Vagina (tissue), 2 donors: ENCODE results near the gene LRMDA. TPM values are rescaled to one million over a fixed set of nuclear protein-coding genes. Genes with fewer than 3 reads are reported as not detected.
A peak's percentile ranks its signal among the peaks of the same experiment; 100 is the strongest.

Experiments
- DNase-seq, 2 donors: peaks; one replicate each; pipeline ENCODE4 v3.0.0-alpha.2; 2017; ENCODE audit errors: extremely low spot score in 2 of 2
- H3K27ac ChIP-seq: fragments of 200-600 bp; sonication (generic); one replicate; pipeline ENCODE4 v1.5.1; 2019
- H3K27me3 ChIP-seq: fragments of 200-600 bp; sonication (generic); one replicate; pipeline ENCODE4 v1.5.1; 2019
- H3K36me3 ChIP-seq, 2 donors: fragments of 200-600 bp; sonication (generic); one replicate each; pipeline ENCODE4 v1.5.1; 2017 to 2019
- H3K4me1 ChIP-seq: fragments of 200-600 bp; sonication (generic); one replicate; pipeline ENCODE4 v1.5.1; 2019
- H3K4me3 ChIP-seq, 2 donors: fragments of 200-600 bp; sonication (generic); 1 replicate in 1 of 2; 2 replicates in 1 of 2; pipeline ENCODE4 v1.5.1; 2016 to 2019
- H3K9me3 ChIP-seq: fragments of 200-600 bp; sonication (generic); one replicate; pipeline ENCODE4 v1.5.1; 2019
- CTCF ChIP-seq, 3 experiments: fragments of 450-650 bp in 2 of 3; fragments of 200-600 bp in 1 of 3; sonication (generic) in 1 of 3; IDR thresholded peaks; one replicate each; pipeline ENCODE4 v1.5.1; 2017 to 2019; ENCODE audit warnings: antibody characterized with exemption in 3 of 3, mild to moderate bottlenecking in 2 of 3, moderate library complexity in 2 of 3
- POLR2A ChIP-seq, 2 donors: fragments of 450-650 bp; IDR thresholded peaks; one replicate each; pipeline ENCODE4 v1.6.1; 2017; ENCODE audit warnings: antibody characterized with exemption in 2 of 2, mild to moderate bottlenecking in 2 of 2, moderate library complexity in 2 of 2
- POLR2AphosphoS5 ChIP-seq, 2 donors: sonication (generic); formaldehyde crosslinking; IDR thresholded peaks; one replicate each; pipeline ENCODE4 v1.9.0; 2017; ENCODE audit warnings: antibody characterized with exemption in 2 of 2, mild to moderate bottlenecking in 2 of 2, low read depth in 1 of 2; ENCODE audit not compliant: insufficient read depth in 1 of 2
- intact Hi-C: fragments of 100-400 bp; cut with DNase I; formaldehyde crosslinking; loops from one replicate; pipeline ENCODE4 v1.15.1; 2023
- total RNA-seq: library from RNA; depleted of rRNA; stranded (reverse); fragments of >200 nt; gene quantifications from one replicate; pipeline ENCODE4 v1.2.3, GENCODE V29; 2016

Gene LRMDA
- total RNA-seq, 1 donor from 2014 or later, result 22.6 TPM

DNA sequence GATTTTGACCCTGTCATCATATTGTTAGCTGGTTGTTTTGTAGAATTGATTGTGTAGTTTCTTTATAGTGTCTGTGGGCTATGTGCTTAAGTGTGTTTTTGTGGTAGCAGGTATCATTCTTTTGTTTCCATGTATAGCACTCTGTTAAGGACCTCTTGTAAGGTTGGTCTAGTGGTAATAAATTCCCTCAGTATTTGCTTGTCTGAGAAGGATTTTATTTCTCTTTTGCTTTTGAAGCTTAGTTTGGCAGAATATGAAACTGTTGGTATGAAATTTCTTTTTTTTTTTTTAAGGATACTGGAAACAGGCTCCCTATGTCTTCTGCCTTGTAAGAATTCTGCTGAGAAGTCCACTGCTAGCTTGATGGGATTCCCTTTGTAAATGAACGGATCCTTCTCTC is 1073.4 kb downstream of the LRMDA start:
- no peak for DNase-seq
- intact Hi-C loops, result no loop called here
- H3K27me3 ChIP-seq, result no peaks in the 10 kb centered on the region
- H3K9me3 ChIP-seq, result peaks cover 4% of the 10 kb centered on the region
- no peaks in the 10 kb centered on the region for H3K4me1 ChIP-seq
- no peaks in the 10 kb centered on the region for H3K36me3 ChIP-seq
- no peak overlapping the region for H3K27ac ChIP-seq
- H3K4me3 ChIP-seq, result no peak overlapping the region
- TF ChIP-seq POLR2A (IDR thresholded peaks at IDR 0.05) (no peak), POLR2AphosphoS5 (IDR thresholded peaks at IDR 0.05; ENCODE audit: insufficient read depth in 1 of 2, low read depth in 1 of 2) (no peak), CTCF (IDR thresholded peaks at IDR 0.05) (no peak)

DNA sequence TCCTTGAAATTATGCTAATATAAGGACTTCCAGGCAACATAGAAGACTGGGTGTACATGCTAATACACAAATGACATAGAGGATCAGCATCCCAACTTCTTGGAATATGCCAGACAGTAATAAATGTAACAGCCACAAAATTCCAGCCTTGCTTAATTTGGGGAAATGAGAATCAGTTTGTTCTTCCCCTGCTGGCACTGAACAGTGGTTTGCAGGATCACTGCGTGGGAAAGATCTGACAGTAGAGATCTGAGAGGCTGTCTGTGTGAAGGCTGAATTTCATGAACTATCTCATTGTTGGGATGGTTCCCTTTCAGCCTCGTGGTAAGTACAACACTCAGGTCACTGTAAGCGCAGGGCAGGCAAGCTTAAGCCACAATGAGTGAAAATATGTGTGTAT is 1078.0 kb downstream of the LRMDA start:
- Histone ChIP-seq H3K27ac (no peak overlapping the region), H3K4me1 (no peaks in the 10 kb centered on the region), H3K36me3 (no peaks in the 10 kb centered on the region), H3K4me3 (no peak overlapping the region), H3K27me3 (no peaks in the 10 kb centered on the region), H3K9me3 (peaks cover 1% of the 10 kb centered on the region)
- intact Hi-C loops, result no loop called here
- TF ChIP-seq CTCF (IDR thresholded peaks at IDR 0.05), result no peak
- TF ChIP-seq POLR2AphosphoS5 (IDR thresholded peaks at IDR 0.05; ENCODE audit: insufficient read depth in 1 of 2, low read depth in 1 of 2), result no peak
- no peak for TF ChIP-seq POLR2A (IDR thresholded peaks at IDR 0.05)
- DNase-seq, result no peak

GRCh38 chr10:76514321-76514720 is 1082.9 kb downstream of the LRMDA start:
- no peak overlapping the region for H3K4me3 ChIP-seq
- H3K27me3 ChIP-seq, result no peaks in the 10 kb centered on the region
- no peaks in the 10 kb centered on the region for H3K36me3 ChIP-seq
- H3K9me3 ChIP-seq, result no peaks in the 10 kb centered on the region
- H3K4me1 ChIP-seq, result no peaks in the 10 kb centered on the region
- H3K27ac ChIP-seq, result no peak overlapping the region
- TF ChIP-seq POLR2A (IDR thresholded peaks at IDR 0.05) (no peak), CTCF (IDR thresholded peaks at IDR 0.05) (no peak), POLR2AphosphoS5 (IDR thresholded peaks at IDR 0.05; ENCODE audit: insufficient read depth in 1 of 2, low read depth in 1 of 2) (no peak)
- no peak for DNase-seq
- intact Hi-C loops, result no loop called here

GRCh38 chr10:76514869-76515268 is 1083.4 kb downstream of the LRMDA start:
- no peaks in the 10 kb centered on the region for H3K27me3 ChIP-seq
- no peak for DNase-seq
- intact Hi-C loops, result no loop called here
- no peaks in the 10 kb centered on the region for H3K36me3 ChIP-seq
- no peak overlapping the region for H3K4me3 ChIP-seq
- H3K9me3 ChIP-seq, result no peaks in the 10 kb centered on the region
- no peaks in the 10 kb centered on the region for H3K4me1 ChIP-seq
- no peak for TF ChIP-seq POLR2AphosphoS5 (IDR thresholded peaks at IDR 0.05; ENCODE audit: insufficient read depth in 1 of 2, low read depth in 1 of 2)
- TF ChIP-seq CTCF (IDR thresholded peaks at IDR 0.05), result no peak
- TF ChIP-seq POLR2A (IDR thresholded peaks at IDR 0.05), result no peak
- H3K27ac ChIP-seq, result no peak overlapping the region

DNA sequence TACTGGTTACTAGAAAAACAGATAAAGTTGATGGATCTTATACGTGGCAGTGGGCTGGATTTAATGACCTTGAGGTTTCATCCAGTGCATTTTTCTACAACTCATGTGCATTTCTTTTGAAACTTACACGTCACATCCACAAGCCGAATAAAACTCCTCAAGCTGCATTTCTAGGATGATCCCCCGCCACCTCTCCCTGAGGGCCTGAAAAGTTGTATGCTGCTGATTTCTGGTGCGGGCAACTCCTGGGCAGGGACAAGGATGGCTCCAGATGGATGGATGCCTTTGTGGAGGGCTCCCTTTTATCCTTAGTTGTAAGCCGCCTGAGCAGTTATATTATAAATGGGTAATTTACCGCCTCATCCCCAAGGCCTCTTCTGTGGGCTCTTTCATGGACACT is 1091.1 kb downstream of the LRMDA start:
- Histone ChIP-seq H3K36me3 (no peaks in the 10 kb centered on the region), H3K27ac (peak overlapping the region; percentile 80), H3K9me3 (no peaks in the 10 kb centered on the region), H3K27me3 (no peaks in the 10 kb centered on the region), H3K4me1 (peaks cover 12% of the 10 kb centered on the region), H3K4me3 (no peak overlapping the region)
- intact Hi-C loops, result no loop called here
- no peak for DNase-seq
- TF ChIP-seq CTCF (IDR thresholded peaks at IDR 0.05), result no peak
- no peak for TF ChIP-seq POLR2A (IDR thresholded peaks at IDR 0.05)
- no peak for TF ChIP-seq POLR2AphosphoS5 (IDR thresholded peaks at IDR 0.05; ENCODE audit: insufficient read depth in 1 of 2, low read depth in 1 of 2)
